ENCODE measurements around the gene DLGAP1.

The DLGAP1 gene

DNA sequence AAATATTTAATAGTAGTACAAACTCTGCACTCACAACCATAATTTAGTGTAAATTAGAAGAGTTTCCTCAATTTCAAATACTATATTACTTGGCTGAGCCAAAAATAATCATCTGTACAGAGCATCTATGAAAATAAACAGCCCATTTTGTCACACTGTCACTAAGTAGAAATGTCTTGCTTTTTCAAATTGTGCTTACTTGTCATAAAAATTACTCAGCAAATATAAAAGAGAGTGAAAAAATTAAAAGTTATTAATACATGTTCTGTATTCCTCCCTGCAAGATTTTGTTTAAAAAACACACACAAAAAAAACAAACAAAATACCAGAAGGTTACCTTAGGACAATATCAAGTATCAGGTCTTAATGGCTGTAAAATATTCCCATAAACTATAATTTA, 155.7 kb downstream of the DLGAP1 start (continued):
- TF ChIP-seq, protein P1, sequence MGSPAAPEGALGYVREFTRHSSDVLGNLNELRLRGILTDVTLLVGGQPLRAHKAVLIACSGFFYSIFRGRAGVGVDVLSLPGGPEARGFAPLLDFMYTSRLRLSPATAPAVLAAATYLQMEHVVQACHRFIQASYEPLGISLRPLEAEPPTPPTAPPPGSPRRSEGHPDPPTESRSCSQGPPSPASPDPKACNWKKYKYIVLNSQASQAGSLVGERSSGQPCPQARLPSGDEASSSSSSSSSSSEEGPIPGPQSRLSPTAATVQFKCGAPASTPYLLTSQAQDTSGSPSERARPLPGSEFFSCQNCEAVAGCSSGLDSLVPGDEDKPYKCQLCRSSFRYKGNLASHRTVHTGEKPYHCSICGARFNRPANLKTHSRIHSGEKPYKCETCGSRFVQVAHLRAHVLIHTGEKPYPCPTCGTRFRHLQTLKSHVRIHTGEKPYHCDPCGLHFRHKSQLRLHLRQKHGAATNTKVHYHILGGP (tag by site-specific recombination; IDR thresholded peaks at IDR 0.05), result no peak
- TF ChIP-seq ZNF24 (tag by site-specific recombination; IDR thresholded peaks at IDR 0.05) (no peak), ZNF544 (tag by site-specific recombination; IDR thresholded peaks at IDR 0.05) (no peak), ZNF223 (tag by site-specific recombination; IDR thresholded peaks at IDR 0.05) (no peak)
- TF ChIP-seq, protein P2, sequence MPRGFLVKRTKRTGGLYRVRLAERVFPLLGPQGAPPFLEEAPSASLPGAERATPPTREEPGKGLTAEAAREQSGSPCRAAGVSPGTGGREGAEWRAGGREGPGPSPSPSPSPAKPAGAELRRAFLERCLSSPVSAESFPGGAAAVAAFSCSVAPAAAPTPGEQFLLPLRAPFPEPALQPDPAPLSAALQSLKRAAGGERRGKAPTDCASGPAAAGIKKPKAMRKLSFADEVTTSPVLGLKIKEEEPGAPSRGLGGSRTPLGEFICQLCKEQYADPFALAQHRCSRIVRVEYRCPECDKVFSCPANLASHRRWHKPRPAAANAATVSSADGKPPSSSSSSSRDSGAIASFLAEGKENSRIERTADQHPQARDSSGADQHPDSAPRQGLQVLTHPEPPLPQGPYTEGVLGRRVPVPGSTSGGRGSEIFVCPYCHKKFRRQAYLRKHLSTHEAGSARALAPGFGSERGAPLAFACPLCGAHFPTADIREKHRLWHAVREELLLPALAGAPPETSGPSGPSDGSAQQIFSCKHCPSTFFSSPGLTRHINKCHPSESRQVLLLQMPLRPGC (tag by site-specific recombination; IDR thresholded peaks at IDR 0.05), result no peak

DNA sequence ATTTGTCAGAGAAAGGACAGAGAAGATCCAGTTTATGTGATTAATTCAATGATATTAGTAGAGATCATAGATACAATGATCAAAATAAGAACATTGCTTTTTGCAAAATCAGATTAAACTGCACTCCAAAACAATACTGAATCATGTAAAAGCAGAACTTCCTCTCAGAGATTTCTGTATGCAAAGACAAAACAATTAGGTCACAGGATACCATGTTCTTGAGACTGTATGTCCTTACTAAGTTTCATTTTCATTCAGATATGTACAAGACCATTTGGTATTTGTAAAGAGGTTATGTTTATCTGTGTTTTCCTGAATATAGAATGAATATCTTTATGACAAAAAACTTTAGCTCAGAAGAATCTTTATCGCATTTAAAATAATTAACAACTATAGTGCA, 161.8 kb downstream of the DLGAP1 start:
- Histone ChIP-seq H3K4me3 (ENCODE audit: low read depth, low read length) (no peak overlapping the region), H3K27ac (ENCODE audit: extremely low read depth, low read depth, low read length) (no peak overlapping the region), H3K9me3 (ENCODE audit: control insufficient read depth, insufficient read depth, low read depth, low read length) (no peaks in the 10 kb centered on the region), H3K4me1 (ENCODE audit: control insufficient read depth, insufficient read depth, low read length) (no peaks in the 10 kb centered on the region), H3K36me3 (ENCODE audit: control insufficient read depth in 2 of 2, insufficient read depth in 1 of 2, low read length in 2 of 2) (no peaks in the 10 kb centered on the region)
- POLR2A ChIA-PET, result no interaction called here
- CTCF ChIA-PET, result interaction anchor here (0.7 to 0.9 kb wide), 2 partner anchors 187 to 380 kb away, joined by 3 read pairs; no protein-coding TSS in a partner anchor
- TF ChIP-seq, protein P3, sequence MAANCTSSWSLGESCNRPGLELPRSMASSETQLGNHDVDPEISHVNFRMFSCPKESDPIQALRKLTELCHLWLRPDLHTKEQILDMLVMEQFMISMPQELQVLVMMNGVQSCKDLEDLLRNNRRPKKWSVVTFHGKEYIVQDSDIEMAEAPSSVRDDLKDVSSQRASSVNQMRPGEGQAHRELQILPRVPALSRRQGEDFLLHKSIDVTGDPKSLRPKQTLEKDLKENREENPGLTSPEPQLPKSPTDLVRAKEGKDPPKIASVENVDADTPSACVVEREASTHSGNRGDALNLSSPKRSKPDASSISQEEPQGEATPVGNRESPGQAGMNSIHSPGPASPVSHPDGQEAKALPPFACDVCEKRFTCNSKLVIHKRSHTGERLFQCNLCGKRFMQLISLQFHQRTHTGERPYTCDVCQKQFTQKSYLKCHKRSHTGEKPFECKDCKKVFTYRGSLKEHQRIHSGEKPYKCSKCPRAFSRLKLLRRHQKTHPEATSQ (tag by site-specific recombination; IDR thresholded peaks at IDR 0.05), result no peak
- no peak for TF ChIP-seq ZNF157 (tag by site-specific recombination; IDR thresholded peaks at IDR 0.05)
- TF ChIP-seq, protein P4, sequence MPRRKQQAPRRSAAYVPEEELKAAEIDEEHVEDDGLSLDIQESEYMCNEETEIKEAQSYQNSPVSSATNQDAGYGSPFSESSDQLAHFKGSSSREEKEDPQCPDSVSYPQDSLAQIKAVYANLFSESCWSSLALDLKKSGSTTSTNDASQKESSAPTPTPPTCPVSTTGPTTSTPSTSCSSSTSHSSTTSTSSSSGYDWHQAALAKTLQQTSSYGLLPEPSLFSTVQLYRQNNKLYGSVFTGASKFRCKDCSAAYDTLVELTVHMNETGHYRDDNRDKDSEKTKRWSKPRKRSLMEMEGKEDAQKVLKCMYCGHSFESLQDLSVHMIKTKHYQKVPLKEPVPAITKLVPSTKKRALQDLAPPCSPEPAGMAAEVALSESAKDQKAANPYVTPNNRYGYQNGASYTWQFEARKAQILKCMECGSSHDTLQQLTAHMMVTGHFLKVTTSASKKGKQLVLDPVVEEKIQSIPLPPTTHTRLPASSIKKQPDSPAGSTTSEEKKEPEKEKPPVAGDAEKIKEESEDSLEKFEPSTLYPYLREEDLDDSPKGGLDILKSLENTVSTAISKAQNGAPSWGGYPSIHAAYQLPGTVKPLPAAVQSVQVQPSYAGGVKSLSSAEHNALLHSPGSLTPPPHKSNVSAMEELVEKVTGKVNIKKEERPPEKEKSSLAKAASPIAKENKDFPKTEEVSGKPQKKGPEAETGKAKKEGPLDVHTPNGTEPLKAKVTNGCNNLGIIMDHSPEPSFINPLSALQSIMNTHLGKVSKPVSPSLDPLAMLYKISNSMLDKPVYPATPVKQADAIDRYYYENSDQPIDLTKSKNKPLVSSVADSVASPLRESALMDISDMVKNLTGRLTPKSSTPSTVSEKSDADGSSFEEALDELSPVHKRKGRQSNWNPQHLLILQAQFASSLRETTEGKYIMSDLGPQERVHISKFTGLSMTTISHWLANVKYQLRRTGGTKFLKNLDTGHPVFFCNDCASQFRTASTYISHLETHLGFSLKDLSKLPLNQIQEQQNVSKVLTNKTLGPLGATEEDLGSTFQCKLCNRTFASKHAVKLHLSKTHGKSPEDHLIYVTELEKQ (tag by site-specific recombination; IDR thresholded peaks at IDR 0.05; ENCODE audit: borderline replicate concordance), result no peak
- TF ChIP-seq, protein P5, sequence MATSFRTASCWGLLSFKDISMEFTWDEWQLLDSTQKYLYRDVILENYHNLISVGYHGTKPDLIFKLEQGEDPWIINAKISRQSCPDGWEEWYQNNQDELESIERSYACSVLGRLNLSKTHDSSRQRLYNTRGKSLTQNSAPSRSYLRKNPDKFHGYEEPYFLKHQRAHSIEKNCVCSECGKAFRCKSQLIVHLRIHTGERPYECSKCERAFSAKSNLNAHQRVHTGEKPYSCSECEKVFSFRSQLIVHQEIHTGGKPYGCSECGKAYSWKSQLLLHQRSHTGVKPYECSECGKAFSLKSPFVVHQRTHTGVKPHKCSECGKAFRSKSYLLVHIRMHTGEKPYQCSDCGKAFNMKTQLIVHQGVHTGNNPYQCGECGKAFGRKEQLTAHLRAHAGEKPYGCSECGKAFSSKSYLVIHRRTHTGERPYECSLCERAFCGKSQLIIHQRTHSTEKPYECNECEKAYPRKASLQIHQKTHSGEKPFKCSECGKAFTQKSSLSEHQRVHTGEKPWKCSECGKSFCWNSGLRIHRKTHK (tag by site-specific recombination; IDR thresholded peaks at IDR 0.05), result no peak
- no peak for TF ChIP-seq ZNF555 (tag by site-specific recombination; conservative IDR thresholded peaks at IDR 0.05)
- no peak for TF ChIP-seq ZNF19 (tag by site-specific recombination; IDR thresholded peaks at IDR 0.05; ENCODE audit: low read depth)
- no peak for TF ChIP-seq ZNF37A (tag by site-specific recombination; IDR thresholded peaks at IDR 0.05)
- no peak for TF ChIP-seq ZNF132 (tag by site-specific recombination; IDR thresholded peaks at IDR 0.05; ENCODE audit: borderline replicate concordance)
- no peak for TF ChIP-seq ZNF561 (tag by site-specific recombination; IDR thresholded peaks at IDR 0.05; ENCODE audit: borderline replicate concordance)
- no peak for TF ChIP-seq KLF1 (tag by site-specific recombination; IDR thresholded peaks at IDR 0.05)
- TF ChIP-seq ZFP41 (tag by site-specific recombination; IDR thresholded peaks at IDR 0.05; ENCODE audit: borderline replicate concordance), result no peak
- TF ChIP-seq, protein P6, sequence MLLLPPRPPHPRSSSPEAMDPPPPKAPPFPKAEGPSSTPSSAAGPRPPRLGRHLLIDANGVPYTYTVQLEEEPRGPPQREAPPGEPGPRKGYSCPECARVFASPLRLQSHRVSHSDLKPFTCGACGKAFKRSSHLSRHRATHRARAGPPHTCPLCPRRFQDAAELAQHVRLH (tag by site-specific recombination; IDR thresholded peaks at IDR 0.05), result no peak
